ENCODE results near the gene IFNL3. TPM values are rescaled to one million over a fixed set of nuclear protein-coding genes. Genes with fewer than 3 reads are reported as not detected.

IFNL3 gene
- total and polyA plus RNA-seq, 8 donors = not detected

GRCh38 chr19:39197808-39198207, 47.0 kb downstream of the IFNL3 start:
- Histone ChIP-seq H3K27me3 (peaks cover 24 to 95% of the 10 kb centered on the region in 2 donors), H3K4me3 (no peak overlapping the region), H3K36me3 (no peaks in the 10 kb centered on the region), H3K27ac (no peak overlapping the region), H3K4me1 (peaks cover 0 to 5% of the 10 kb centered on the region in 2 donors), H3K9me3 (no peaks in the 10 kb centered on the region)
- ATAC-seq = no peak
- intact Hi-C loops (cut with DNase I) = no loop called here
- DNase-seq = no peak
- no peak for TF ChIP-seq CTCF (IDR thresholded peaks at IDR 0.05)

GRCh38 chr19:39196860-39197562, 47.8 kb downstream of the IFNL3 start, which contains the start of gene NCCRP1:
Gene NCCRP1 (plus strand): TSS chr19:39196964. CDS start chr19:39196983, 19 bp downstream.
- ATAC-seq (no peak), DNase-seq (no peak)
- no peaks in the 10 kb centered on the region for H3K9me3 ChIP-seq
- intact Hi-C loops (cut with DNase I) = no loop called here
- H3K4me3 ChIP-seq = no peak within 1 kb of the TSS
- H3K27me3 ChIP-seq = peaks cover 24 to 87% of the 10 kb centered on the region in 2 donors
- peaks cover 0 to 5% of the 10 kb centered on the region in 2 donors for H3K4me1 ChIP-seq
- no peak within 1 kb of the TSS for H3K27ac ChIP-seq
- H3K36me3 ChIP-seq = no peaks in the 10 kb centered on the region
- TF ChIP-seq CTCF (IDR thresholded peaks at IDR 0.05) = no peak

- intact Hi-C loops (cut with DNase I) = no loop called here
- no peak for DNase-seq
- Histone ChIP-seq H3K4me1 (peaks cover 0 to 5% of the 10 kb centered on the region in 2 donors), H3K27ac (no peak overlapping the region), H3K27me3 (peaks cover 24 to 81% of the 10 kb centered on the region in 2 donors), H3K36me3 (no peaks in the 10 kb centered on the region), H3K9me3 (no peaks in the 10 kb centered on the region), H3K4me3 (no peak overlapping the region)
- TF ChIP-seq CTCF (IDR thresholded peaks at IDR 0.05) = no peak
- ATAC-seq = no peak
These were observed 48.5 kb downstream of the IFNL3 start for GRCh38 chr19:39196320-39196719.

GRCh38 chr19:39195755-39196154, 49.1 kb downstream of the IFNL3 start:
- H3K4me3 ChIP-seq = no peak overlapping the region
- peaks cover 25 to 75% of the 10 kb centered on the region in 2 donors for H3K27me3 ChIP-seq
- no peaks in the 10 kb centered on the region for H3K36me3 ChIP-seq
- DNase-seq (no peak), ATAC-seq (peak; percentile 41)
- H3K4me1 ChIP-seq = peaks cover 0 to 5% of the 10 kb centered on the region in 2 donors
- no peak overlapping the region for H3K27ac ChIP-seq
- H3K9me3 ChIP-seq = no peaks in the 10 kb centered on the region
- no peak for TF ChIP-seq CTCF (IDR thresholded peaks at IDR 0.05)
- intact Hi-C loops (cut with DNase I) = no loop called here

- H3K9me3 ChIP-seq = no peaks in the 10 kb centered on the region
- H3K36me3 ChIP-seq = no peaks in the 10 kb centered on the region
- ATAC-seq = no peak
- H3K4me3 ChIP-seq = no peak overlapping the region
- intact Hi-C loops (cut with DNase I) = no loop called here
- no peak overlapping the region for H3K27ac ChIP-seq
- H3K4me1 ChIP-seq = peaks cover 0 to 5% of the 10 kb centered on the region in 2 donors
- H3K27me3 ChIP-seq = peaks cover 27 to 70% of the 10 kb centered on the region in 2 donors
- TF ChIP-seq CTCF (IDR thresholded peaks at IDR 0.05) = no peak
- no peak for DNase-seq
These were observed 49.8 kb downstream of the IFNL3 start for GRCh38 chr19:39194832-39195542.

Measured in left lung (tissue), 10 donors.